GM19328 (cell line): ENCODE results near the gene ATP2A2.

Experiments used
- ATAC-seq: cut with Tn5 transposase; IDR thresholded peaks from one replicate; pipeline ENCODE4 v1.9.1; 2021; ENCODE audit warnings: mild to moderate bottlenecking, moderate library complexity; ENCODE audit not compliant: unreplicated experiment

Gene ATP2A2

GRCh38 chr12:110289044-110289710, 8.1 kb downstream of the ATP2A2 start:
- no peak for ATAC-seq

DNA sequence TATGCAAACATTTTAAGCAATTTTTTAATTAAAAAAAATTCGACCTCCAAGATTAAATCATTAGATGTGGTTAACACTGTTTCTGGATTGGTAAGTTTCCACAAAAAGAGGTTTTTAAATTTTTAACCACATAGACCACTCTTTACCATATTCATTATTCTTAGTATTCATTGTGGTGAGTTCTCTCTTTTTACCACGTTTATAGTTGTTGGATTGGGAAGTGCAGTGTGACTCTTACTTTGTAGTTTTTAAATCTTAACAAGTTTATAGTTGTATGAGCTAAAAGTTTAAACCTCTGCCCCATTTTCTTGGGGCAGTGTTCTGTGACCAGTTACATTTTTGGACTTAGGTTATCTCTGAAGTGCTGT, 8.6 kb downstream of the ATP2A2 start:
- no peak for ATAC-seq

DNA sequence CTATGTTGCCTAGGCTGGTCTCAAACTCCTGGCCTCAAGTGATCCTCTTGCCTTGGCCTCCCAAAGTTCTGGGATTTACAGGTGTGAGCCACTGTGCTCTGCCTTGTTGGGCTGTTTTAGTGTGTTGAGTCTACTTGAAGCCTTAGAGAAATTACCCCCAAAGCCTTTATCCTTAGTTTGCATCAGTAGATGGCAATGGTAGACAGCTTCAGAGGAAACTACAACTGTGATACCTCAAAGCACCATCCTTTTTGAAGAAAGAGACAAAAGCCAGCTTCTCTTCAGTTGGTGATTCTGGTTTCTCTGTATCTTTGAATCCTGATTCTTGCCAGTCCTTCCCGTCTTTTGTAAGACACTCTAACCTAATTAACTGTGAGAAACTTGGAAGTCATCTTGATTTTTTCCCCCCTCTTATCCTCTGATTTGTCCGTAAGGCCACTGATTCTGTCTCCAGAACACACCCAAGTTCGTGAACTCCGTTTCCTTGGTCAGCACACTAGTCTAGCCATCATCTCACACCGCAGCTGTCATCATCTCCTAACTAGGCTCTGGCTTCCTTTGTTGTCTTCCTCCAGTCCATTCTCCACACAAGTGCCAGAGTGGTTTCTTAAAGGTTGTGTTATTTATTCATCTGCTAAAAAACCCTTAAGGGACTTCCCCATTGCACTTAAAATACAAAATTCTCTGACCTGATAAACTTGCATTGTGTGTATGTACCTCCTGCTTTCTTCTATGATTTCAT, 20.2 kb downstream of the ATP2A2 start:
- no peak for ATAC-seq

DNA sequence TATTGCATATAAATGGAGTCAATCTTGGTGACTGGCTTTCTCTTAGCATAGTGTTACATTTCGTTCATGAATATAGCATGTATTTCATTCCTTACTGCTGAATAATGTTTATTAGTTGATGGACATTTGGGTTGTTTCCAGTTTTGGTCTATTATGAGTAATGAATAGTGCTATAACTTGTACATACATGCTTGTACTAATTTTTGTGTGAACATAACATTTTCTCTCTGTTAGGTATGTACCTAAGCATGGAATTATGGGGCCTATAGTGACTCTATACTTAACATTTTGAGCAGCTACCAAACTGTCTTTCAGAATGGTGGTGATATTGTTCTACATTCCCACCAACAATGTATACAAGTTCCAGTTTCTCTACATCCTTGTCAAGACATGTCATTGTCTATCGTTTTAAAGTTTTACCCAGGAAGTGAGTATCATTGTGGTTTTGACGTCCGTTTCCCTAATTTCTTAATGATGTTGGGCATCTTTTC, 23.1 kb downstream of the ATP2A2 start:
- no peak for ATAC-seq

DNA sequence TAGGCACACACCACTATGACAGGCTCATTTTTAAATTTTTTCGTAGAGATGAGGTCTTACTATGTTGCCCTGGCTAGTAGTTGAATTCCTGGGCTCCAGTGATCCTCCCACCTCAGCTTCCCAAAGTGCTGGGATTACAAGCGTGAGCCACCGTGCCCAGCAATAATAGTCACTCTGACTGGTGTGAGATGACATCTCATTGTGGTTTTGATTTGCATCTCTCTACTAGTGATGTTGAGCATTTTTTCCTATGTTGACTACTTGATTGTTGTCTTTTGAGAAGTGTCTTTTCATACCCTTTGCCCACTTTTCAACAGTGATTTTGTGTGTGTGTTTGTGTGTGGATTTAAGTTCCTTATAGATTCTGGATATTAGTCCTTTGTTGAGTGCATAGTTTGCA, 26.3 kb downstream of the ATP2A2 start:
- no peak for ATAC-seq

DNA sequence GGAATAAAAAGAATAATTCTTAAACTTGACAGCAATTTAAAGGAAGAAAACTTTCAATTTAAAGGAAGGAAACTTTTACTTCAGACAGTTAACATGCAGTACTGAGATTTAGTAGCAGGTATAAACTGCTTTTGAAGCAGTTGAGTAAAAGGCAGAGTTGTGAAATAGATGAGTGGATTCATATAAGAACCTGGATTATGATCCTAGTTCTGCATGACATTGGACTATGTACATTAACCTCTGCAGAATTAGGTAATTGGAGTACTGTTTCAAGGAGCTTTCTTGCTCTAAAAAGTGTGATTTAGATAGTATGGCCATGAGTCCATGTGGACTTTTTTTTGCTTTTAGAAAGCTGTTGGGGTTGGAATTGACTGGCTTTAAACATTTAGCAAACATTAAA, 29.7 kb downstream of the ATP2A2 start:
- ATAC-seq: no peak

DNA sequence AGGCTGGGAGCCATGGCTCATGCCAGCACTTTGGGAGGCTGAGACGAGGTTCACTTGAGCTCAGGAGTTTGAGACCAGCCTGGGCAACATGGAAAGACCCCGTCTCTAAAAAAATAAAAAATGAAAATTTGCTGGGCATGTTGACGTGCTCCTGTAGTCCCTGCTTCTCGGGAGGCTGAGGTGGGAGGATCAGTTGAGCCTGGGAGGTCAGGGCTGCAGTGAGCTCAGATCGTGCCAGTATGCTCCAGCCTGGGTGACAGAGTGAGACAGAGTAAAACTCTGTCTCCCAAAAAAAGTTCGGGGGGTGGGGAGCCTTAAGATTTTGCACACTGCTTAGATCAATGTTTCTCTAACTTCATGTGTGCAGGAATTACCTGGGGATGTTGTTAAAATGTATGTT, 30.9 kb downstream of the ATP2A2 start:
- no peak for ATAC-seq

DNA sequence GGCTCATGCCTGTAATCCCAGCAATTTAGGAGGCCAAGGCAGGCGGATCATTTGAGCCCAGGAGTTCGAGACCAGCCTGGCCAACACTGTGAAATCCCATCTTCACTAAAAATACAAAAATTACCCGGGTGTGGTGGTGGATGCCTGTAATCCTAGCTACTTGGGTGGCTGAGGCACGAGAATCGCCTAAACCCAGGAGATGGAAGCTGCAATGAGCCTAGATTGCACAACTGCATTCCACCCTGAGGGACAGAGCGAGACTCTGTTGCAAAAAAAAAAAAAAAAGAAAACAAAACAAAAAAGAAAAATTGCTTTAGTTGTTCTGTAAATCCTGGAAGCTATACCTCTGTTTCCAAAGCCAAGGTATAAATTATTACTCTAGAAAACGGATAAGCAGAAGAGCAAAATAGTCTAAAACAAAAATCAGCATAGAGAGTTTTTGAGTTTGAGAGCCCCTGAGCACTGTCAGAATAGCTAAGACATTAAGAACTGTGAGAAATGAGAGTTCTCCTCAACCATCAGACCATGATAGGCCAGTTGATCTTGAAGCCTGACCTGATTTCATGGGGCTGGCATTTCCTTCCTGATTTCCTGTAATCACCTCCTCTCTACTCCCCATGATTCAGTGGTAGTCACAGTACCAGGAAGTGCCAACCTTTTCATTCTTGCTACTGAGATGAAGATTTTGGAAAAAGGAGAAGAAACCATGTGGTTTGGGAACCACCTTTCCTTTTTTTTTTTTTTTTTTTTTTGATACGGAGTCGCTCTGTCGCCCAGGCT, 31.7 kb downstream of the ATP2A2 start:
- ATAC-seq: no peak

- no peak for ATAC-seq
Measured at GRCh38 chr12:110314308-110314707, 33.3 kb downstream of the ATP2A2 start.

- ATAC-seq: no peak
Measured at GRCh38 chr12:110316861-110317260, 35.8 kb downstream of the ATP2A2 start.

DNA sequence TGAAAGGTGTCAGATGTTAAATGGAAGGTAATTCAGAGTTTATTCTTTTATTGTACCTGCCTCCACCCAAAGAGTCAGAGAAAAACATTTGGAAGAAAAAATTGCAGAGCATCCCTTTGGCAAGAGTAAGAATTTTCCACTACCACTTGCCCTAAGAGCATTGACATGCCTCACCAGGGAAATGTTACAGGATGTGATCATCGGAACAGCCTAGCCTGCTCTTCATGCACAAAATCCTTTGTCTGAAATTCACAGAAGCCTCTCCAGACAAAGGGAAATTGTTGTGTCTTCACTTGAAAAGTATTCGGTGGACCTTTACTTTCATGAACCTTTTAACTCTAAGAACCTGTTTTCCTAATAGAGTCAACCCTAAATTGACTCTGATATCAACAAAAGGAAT, 36.9 kb downstream of the ATP2A2 start:
- ATAC-seq: no peak

DNA sequence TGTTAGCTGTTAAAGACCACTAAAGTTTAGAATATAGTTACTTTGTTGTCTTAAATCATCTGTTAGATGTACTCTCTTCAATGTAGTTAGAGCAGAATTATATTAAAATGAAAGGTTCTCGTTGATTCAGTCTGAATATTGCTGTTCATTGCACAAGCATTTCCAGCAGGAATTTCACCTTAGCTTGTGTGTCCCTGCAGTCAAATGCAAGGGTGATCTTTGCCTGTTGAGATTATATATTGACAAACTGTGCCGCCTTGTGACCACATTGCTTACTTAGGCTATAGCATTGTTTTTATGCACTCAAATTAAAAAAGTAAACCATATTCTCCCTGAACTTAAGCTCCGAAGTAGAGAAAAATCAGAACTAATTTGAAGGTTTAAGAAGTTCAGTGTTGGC, 39.5 kb downstream of the ATP2A2 start:
- no peak for ATAC-seq

- ATAC-seq: no peak
Measured at GRCh38 chr12:110329710-110330109, 48.7 kb downstream of the ATP2A2 start.

DNA sequence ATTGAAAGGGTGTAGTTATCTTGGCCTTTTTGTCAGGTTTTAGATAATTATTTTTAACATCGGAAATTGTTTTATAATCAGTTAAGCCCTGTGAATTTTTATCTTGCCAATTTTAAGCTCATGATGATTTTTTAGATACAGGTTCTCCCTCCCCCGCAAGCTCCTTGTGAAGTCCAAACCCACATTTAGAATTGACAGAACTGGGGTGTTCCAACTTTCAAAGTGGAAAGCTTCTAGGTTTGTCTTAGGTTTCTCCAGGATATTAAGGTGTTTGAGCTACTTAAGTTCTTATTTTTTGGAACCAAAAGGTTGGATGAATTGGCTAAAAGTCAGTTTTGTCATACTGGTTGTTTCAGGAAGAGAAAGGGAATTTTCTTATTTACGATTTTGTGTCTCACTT, 49.1 kb downstream of the ATP2A2 start:
- no peak for ATAC-seq

DNA sequence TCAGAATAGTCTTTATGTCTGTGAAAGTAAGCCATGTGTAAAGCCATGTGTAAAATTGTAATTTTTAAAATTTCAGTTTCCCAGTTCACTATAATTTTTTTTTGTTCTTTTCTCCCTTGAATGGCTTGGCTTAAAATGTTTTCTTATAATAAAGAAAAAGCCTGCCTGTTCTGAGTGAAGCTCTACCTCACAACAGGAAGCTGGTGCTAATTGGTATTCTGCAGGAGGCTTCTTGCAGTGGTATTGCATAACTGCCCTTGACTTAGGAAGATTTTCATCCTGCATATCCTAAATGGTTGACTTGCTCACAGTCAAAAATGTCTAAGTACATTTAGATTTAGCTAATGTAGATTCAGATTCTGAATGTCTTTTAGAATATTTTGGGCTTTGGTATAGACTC, 49.5 kb downstream of the ATP2A2 start:
- no peak for ATAC-seq

DNA sequence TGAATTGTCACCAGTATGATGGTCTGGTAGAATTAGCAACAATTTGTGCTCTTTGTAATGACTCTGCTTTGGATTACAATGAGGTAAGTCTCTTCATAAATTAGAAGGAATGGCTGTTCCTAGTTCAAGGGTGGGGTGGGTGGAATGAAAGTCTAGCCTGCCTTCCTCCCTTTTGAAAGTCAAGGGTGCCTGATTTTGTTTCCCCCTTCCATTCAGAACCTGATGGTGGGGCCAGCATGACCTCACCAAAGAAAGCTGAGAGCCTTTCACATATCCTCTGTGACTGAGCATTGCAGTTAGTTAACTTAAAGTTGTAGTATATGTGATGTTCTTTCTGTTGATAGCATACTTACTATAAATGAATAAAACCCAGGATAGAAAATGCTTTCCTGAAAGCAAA, 52.2 kb downstream of the ATP2A2 start:
- ATAC-seq: no peak

GRCh38 chr12:110335481-110336045, 54.5 kb downstream of the ATP2A2 start:
- ATAC-seq: no peak

DNA sequence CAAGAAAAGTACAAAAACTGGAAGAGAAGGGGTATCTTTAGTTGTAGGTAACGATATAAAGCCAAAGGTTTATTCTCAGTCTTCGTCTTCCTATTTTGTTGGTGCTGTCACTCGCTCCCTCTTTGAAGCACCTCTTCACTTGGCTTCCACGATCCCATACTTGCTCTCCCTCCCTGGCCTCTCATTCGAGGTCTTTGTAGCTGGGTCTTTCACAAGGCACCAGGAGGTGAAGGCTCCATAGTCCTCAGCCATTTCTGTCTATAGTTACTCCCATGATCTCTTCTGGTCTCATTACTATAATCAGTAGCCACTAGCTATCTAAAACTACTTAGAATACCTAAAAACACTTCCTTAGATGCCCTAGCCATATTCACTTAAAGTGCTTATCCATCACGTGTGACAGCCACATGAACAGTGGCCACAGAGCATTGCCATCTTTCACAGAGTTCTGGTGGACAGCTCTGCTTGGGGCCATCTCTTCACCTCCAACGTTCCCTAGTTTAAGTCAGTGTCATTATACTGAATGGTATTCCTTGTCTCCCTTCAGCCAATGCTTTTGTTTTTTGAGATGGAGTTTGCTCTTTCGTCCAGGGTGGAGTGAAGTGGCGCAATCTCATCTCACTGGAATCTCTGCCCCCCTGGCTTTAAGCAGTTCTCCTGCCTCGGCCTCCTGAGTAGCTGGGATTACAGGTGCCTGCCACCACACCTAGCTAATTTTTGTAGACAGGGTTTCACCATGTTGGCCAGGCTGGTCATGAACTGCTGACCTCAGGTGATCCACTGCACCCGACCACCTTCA, 57.1 kb downstream of the ATP2A2 start:
- no peak for ATAC-seq

- no peak for ATAC-seq
Measured at GRCh38 chr12:110338754-110339153, 57.7 kb downstream of the ATP2A2 start.

DNA sequence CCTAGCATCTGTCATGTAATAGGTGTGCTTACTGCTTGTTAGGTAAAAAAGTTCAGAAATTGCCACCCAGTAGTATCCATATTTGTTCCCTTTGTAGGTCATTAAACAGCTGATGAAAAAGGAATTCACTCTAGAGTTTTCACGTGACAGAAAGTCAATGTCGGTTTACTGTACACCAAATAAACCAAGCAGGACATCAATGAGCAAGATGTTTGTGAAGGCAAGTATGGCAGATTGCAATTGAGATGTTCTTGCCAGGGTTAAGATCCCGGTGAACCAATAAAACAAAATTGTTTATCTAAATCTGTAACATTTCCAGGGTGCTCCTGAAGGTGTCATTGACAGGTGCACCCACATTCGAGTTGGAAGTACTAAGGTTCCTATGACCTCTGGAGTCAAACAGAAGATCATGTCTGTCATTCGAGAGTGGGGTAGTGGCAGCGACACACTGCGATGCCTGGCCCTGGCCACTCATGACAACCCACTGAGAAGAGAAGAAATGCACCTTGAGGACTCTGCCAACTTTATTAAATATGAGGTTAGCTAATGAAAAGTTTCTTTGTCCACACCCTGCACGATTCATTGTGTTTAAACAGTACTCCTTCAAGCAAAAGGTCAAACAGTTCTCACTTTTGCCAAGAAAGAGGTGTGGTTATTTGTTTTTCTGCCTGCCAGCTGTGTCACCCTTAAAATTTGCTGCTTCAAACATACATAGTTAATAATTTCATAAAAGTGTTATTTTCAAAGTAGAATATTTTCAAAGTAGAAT, 58.3 kb downstream of the ATP2A2 start:
- ATAC-seq: no peak
